CD4-positive, alpha-beta T cell treated with Interleukin-4 for 1 hour (primary cell): Measurements from ENCODE around the gene DUOX1.
"Not testable (repeated sequence)": the region's sequence is repeated elsewhere in the genome, so short reads cannot be mapped to it uniquely, and the experiment has no call there.

Experiments used
- DNase-seq, 2 donors: peaks; one replicate each; pipeline ENCODE4 v3.0.0-alpha.2; 2020 to 2022

The DUOX1 gene

DNA sequence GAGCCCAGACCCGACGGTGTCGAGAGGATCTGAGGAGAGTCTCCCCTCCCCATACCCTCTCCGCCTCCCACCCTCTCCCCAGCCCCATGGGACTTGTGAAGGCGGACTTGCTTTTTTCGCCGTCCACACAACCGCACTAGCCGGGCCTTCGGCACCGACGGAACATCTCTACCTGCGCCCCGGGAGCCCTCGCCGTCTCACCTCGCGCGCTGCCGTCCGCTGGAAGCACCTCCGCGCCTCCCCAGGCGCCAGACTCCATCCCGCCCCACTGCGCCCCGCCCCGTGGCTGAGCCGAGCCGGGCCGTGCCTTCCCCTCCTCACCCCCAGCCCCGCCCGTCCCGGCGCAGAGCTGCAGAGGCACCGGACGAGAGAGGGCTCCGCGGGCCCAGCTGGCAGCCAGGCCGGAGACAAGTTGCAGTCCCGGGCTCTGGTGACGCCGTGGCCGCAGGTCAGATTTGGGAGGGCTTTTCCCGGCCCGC lies at the start of gene DUOX1, which contains the start of gene DUOXA1:
TSS of gene DUOX1 (plus strand) at position 344 of the 479 bp plus-strand sequence. CDS start 1,973 bp downstream, outside the sequence.
TSS of gene DUOXA1 (minus strand) at position 229 of the 479 bp plus-strand sequence. CDS start 6,865 bp downstream, outside the sequence.
- peak in 1 of 2 donors; percentile 8 for DNase-seq

DNA sequence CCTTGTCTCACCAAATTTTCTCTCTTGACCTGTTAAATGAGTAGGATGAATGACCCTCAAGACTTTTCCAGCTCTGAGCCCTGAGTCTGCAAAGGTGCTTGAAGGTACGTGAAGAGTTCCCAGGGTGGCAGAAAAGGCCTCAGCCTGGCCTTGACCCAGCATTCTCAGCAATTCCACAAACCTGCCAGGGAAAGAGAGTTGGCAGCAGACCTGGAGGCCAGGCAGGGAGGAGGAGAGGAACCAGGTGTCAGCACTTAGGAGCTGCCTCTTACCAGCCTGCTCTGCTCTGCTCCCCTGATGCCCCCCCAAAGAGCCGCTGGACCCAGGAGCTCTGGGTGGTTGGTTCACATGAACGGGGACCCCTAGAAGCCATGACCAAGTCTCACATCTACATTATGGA lies 49.2 kb upstream of the DUOX1 start:
- DNase-seq, result not testable (repeated sequence)

DNA sequence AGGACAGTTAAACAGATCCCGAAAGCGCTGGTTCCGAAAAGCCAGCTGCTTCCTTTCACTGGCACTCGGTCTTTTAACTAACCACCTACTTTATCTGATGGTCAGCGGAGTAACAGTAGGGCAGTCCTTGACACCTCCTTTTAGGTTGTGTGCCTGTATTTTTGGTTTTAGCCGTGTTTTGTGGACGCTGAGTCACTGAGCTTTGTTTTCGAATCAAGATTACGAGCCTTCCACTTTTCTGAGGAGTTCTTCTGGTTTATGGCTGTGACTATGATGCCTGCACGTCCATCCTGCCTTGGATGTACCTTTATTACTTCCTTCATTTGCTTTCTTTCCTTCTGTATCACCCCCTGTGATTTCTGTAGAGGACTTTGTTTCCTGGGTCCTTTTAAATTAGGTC lies 47.4 kb upstream of the DUOX1 start:
- DNase-seq, result not testable (repeated sequence)

DNA sequence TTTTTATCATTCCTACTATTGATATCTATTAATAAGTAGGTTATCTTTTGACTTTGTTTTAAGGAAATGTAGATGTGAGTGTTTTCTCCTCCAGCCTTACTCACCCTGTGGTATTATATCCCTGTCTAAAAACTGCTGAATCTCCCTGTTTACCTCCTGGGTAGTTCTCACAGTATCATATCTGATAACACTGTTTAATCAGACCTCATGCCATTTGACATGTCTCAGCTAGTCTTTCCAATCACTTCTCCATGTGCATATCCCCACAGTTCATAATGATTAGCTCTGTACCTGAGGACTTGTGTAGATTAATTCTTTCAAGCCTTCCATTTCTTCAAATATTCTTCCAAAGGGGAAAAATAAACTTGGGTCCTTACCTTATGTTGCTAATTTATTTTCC lies 46.6 kb upstream of the DUOX1 start:
- DNase-seq, result no peak

DNA sequence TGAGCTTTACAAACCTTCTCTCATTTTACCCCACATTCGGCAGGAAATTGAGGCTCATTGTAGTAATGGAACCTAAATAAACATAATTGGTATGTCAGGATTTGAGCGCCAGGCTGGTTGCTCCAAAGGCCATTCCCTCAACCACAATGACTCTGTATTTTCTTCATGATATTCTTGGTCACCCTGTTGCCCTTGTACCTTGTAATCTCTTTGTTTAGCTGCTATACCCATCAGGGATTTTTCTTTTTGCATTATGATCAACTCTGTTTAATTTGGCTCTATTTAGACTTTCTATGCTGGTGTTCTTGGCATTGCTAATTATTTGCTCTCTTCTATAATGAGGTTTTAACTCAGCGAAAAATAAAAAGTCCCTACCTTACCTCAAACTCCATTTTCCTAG lies 45.6 kb upstream of the DUOX1 start:
- DNase-seq, result no peak

DNA sequence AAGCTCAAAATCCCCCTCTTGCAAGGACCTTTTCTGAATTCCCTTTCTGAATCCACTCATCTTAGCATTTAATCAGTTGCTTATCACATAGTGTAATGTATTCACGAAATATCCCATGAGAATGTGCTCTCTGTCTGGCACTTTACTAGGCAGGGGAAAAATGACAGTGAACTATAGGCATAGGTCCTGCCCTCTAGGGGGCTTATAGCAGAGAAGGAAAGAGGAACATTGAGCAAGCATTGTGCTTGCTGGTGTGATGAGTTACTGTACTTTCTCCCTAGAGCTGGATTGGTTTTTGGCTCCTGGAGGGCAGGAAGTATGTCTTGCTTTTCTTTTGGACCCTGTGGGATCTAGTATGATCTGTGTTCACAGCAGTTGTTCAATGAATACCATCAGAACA lies 42.3 kb upstream of the DUOX1 start:
- no peak for DNase-seq

DNA sequence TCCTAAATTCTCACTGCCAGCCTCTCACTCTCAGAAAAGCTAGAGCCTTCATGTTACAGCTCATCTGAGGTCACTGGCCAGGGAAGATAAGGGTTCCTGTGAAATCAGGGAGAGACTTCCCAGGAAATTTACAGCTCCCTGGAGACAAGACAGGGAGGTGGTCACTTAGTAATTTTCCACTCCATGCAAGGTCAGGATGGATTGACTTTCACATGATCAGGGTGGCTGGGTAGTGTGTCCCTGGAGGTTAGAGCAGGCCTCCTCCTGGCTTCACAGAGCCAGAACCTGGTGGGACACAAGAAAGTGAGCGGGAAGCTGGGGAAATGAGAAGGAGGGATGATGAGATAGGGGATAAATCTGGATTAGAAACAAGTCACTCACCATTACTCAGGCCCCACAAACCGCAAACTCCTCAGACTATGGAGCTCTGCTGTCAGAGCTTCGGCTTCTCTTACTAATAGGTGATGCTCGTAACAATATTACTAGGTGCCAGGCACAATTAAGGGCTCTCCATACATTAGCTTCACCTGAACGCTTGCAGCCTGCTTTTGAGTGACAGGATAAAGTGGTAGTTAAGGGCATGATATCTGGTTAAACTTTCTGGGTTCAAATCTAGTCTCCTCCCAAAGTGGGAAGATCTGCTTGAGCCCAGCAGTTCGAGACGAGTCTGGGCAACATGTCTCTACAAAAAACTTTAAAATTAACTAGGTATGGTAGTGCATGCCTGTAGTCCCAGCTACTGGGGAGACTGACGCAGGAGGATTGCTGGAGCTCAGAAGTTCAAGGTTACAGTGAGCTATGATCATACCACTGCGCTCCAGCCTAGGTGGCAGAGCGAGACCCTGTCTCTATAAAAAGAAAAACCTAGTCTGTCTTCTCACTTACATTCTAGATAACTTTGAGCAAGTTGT lies 40.7 kb upstream of the DUOX1 start:
- no peak for DNase-seq

DNA sequence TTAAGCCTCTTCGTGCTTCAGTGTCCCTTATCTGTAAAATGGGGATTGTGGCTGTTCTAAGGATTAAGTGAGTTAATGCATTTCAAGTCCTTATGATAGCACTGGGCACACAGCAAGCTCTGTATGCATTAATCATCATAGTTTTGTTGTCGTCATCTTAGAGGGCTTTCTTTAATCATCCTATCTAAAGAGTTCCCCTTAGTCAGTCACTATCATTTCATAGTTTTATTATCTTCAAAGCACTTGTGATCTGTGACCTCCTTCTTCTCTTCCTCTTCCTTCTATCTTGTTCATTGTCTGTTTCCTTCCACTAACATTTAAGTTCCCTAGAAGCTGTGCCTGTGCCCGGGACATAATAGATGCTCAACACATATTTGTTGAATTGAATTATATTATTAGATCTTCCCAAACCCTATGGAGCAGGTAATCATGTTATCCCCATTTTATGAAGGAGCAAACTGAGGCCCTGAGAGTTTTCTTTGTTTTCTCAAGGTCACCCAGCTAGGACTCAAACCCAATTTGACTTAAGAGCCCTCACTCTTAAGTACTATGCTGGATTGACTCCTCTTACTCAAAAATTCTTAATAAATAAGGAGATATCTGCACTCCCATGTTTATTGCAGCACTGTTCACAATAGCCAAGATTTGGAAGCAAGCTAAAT lies 40.0 kb upstream of the DUOX1 start:
- no peak for DNase-seq

DNA sequence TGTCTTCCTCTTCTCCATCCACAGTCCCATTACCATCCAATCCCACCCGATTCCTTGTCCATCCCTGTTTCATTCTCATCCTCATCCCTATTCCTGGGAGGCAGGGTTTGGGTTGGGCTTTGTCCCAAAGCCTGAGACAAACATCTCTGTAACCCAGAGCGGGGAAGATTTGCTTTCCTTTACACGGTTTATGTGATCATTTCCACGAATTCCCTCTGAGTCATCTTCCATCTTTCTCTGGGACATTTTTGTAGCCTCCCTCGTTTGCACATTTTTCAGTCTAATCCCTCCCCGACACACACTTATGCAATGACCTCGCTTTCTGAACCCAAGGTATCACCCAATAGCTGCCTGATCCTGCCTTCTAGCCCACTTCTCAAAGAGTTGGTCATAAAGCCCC lies 38.6 kb upstream of the DUOX1 start:
- no peak for DNase-seq

DNA sequence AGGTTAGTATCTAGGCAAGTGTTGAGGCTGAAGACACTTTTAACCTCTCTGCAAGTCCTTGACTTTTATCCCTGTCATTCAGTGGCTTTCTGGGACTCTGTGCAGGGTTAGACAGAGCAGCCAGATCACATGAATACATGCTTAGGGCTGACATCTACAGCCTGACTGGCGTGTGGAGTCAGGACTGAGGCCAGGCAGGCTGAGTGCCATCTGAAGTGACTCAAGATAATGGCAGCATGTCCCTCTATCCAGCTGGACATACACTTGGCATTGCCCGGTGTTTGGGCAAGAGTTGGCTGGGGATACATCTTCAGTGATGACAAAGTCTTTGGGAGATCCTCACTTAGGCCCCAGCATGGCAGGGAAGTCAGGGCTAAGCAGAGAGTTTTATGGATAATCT lies 38.2 kb upstream of the DUOX1 start:
- no peak for DNase-seq

DNA sequence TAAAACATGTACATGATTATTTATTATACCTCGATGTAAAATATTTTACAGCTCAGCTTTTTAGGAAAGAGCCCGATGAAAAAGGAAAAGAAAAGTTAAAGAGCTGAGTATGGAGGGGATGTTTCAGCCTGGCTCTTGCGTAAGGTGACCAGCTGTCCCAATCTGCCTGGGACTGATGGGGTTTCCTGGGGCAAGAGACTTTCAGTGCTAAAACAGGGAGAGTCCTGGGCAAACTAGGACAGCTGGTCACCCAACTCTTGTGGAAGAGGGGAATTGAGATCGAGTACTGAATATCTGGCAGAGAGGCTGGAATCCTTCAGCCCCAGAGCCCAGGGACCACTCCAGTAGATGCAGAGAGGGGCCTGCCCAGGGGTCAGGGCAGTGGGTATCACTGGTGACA lies 36.8 kb upstream of the DUOX1 start:
- no peak for DNase-seq

DNA sequence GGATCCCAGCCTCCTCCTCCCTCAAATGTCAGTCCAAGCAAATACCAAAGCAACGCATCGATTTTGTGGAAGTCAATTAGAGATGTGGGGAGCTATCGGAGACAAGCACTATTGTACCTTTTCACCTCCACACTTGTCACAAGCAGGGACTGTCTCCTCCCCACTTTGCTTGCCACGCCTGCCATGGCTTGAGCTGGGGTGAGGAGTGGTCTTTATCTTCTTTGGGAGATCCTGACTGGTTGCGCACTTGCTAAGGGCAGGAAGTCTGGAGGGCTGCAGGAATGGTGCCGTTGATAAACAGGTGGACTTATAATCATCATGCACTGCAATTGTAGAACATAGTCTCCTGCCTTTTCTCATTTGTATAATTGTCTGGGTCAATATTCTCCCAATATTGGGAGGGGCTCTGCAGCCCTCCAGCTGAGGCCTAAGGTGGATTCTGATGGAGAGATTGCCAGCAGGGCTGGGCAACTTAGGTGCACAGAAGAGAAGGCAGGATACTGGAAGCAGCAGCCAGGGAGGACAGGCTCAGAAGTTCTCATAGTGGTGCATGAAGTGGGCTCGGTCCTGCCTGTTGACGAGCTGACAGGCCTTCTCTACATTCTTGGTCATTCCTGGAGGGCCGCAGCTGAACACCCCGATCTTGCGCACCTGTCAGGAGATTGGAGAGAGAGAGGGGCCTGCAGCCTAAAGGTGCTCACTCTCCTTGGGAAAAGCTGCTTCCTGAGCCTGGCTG lies 36.0 kb upstream of the DUOX1 start:
- no peak for DNase-seq

DNA sequence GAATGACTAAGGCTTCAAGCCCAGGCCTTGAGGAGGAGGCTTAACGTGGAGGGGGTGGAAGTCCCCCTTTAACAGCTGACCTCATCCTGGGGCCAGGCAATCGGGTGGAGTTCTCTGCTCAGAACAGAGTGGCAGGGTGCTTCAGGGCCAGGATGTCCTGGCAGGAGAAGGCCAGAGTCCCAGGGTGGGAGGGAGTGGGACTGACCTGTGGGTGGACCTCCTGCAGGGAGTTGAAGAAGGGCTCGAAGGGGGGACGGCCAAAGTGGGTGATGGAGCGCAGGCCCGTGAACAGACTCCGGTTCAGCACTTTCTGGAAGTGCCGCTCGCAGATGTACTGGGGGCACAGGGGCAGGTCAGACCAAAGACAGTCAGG lies 35.5 kb upstream of the DUOX1 start:
- DNase-seq, result no peak

DNA sequence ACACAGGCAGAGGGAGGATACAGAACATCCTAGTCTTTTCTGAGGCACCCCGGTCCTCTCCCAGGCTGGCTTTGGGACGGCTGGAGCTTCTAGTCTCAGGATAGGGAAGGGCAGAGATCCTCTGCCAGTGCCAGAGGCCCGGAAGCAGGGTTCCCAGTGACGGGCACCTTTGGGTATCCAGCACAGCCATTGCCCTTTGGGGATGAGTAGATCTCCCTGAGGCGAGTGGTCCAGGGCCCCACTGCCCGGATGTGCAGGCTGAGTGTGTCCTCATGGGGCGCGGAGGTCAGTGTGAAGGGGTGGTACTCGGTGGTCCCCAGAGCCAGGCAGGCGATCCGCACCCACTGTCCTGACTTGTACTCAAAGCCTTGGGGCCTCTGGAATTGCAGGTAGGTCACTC lies 34.1 kb upstream of the DUOX1 start:
- DNase-seq, result no peak

DNA sequence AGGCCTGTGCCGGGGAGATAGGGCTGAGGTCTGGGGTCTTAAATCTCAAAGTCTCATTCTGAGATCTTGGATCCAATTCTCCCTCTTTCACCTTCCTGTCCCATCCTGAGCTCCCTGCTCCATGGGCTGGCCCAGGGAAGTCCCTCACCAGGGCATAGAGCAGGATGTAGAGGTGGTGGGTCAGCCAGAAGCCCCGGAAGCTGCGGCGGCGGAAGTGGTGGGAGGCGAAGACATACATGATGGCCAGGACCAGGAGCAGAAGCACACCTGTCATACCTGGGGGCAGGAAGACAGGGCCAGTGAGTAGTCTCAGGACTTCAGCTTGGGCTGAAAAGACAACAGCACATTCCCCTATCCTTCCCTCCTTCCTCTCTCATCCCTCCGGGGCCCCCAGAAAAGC lies 32.3 kb upstream of the DUOX1 start:
- DNase-seq, result no peak

DNA sequence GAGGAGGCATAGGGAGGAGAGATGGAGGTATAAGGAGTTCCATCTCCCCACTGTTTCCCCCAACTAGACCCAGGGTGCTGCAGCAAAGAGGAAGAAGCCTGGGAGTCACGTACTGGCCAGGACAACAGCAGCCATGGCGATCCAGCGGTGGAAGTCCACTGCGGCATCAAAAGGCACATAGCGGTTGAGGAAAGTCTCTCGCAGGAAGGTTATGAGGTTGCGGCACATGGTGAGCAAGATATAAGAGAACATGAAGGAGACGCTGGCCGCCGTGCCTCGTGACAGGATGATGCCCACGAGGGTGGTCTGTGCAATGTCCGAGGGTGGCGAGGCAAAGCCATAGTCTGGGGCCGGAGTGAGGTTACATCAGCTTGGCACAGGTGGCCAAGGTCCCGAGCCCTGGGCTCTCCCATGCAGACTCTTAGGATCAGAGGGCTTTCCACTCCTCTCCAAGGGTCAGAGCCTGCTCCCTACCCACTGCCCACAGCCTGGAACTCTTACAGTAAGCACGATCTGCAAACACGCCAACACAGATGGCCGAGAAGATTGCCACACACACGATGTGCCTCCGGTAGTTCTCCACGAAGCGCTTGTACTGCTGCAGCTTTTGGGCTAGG lies 30.1 kb upstream of the DUOX1 start:
- no peak for DNase-seq

DNA sequence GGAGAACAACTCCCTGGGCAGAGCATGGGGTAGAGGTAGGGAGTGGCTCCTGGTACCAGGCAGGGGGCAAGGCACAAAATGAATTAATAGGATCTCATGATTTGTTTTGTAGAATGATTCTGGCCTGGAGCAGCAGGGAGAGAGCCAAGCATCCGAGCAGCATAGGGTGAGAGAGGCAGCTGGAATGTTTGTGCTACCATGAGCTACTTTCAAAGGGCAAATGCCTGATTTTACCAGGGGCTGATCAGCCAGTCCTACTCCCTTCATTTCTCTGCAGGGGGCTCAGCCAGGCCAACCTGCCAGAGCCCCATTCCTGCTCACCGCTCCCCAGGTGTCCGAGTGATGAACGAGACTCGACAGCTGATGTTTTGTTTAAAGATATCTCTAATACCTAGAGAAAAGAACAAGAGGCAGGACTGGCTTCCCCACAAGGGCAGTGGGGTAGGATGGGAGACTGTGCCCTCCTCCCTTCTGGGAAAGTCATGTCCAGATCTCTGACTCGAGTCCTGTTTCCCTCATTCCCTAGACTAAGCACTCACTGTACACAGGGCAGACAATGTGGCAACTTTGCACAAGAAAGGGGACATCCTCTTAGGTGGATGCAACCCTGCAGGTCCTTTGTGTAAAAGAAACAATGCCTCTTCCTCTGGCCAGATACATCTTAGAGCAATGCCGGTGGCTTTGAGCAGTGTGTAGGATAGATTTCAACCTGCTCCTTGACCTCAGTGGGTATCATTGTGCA lies 28.7 kb upstream of the DUOX1 start:
- no peak for DNase-seq

DNA sequence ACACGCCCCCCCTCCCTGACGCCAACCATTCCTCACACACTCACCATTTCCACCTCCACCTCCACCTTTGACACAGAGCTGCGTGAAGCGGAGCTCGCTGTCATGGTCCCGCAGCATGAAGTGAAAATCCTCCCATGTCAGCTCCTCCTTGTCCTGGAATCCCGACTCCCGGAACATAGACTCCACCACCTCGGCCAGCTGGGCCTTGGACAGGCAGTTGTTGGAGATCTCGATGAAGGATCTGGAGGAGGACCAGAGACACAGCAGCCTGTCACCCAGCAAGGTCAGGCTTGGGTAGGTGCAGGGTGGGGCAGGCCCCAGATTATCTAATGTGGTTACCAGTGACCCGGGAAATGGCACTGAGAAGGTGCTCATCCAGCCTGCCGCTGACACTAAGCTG lies 28.0 kb upstream of the DUOX1 start:
- no peak for DNase-seq

DNA sequence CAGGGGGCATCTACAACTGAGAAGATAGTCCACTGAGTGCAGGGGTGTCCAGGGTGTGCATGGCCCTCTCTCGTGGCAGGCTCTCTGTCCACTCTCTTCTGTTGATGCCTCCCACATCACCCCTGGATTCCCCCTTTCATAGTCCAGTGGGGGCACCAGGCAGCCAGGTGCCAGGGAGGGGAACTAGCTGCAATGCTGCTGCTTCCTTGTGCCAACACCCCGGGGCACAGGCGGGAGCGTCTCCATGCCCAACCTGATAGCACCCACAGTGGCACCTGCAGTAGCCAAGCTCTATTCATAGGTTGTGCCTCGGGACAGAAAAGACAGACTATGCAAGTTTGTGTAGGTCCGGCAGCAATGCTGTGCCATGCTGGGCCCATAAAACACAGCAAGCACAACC lies 27.6 kb upstream of the DUOX1 start:
- DNase-seq, result no peak

DNA sequence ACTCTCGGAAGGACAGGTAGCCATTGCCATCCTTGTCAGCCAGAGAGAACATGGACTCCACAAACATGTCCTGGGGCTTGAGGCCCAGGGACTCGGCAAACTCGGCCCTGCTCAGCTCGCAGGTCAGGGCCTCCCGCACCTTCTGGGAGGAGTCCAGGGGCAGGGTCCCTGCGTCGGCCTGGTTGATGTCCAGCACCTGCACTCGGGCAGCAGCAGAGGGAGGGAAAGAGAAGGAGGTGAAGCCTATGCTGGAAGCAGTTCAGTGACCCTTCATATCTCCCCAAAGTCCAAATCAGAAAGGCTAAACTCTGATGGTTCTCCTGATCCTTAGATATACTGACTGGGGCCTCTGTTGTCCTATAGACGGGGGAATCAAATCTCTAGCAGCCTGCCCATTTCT lies 25.6 kb upstream of the DUOX1 start:
- not testable (repeated sequence) for DNase-seq

DNA sequence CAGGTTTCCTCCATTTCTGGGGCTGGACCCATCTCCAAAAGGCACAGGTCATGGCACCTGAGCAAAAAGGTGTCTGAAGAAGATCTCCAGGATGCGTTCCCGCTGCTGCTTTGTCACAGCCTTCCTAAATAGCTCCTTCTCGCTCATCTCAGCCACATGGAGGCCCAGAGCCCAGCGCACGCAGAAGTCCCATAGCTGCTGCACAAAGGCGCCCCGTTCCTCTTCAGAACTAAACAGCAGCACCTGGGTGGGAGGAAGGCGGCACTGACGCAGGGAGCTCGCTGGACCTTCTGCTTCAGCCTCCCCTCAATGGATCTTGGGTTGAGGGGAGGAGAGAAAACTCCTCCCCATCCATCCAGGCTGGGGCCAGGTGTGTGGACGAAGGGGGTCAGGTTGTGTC lies 24.2 kb upstream of the DUOX1 start:
- no peak for DNase-seq
